HEK293 (cell line): ENCODE measurements around the gene NEIL1.

Source experiments
- IKZF3 ChIP-seq: fragments of 450-650 bp; IDR thresholded peaks from 2 replicates; pipeline ENCODE4 v1.5.0; 2018; ENCODE audit warnings: missing biosample characterization, mild to moderate bottlenecking, missing genetic modification characterization, moderate library complexity
- KLF16 ChIP-seq: fragments of 450-650 bp; formaldehyde crosslinking; IDR thresholded peaks from 2 replicates; pipeline ENCODE4 v1.5.1; 2017; ENCODE audit warnings: missing biosample characterization, missing genetic modification characterization
- OSR2 ChIP-seq: fragments of 450-650 bp; formaldehyde crosslinking; IDR thresholded peaks from 2 replicates; pipeline ENCODE4 v1.5.1; 2016; ENCODE audit warnings: missing biosample characterization, missing genetic modification characterization
- SP7 ChIP-seq: fragments of 450-650 bp; formaldehyde crosslinking; IDR thresholded peaks from 2 replicates; pipeline ENCODE4 v1.5.1; 2016; ENCODE audit warnings: missing biosample characterization, missing genetic modification characterization
- ZNF202 ChIP-seq: fragments of 450-650 bp; formaldehyde crosslinking; IDR thresholded peaks from 2 replicates; pipeline ENCODE4 v1.5.1; 2016; ENCODE audit warnings: missing biosample characterization, missing genetic modification characterization, borderline replicate concordance
- ZNF211 ChIP-seq: fragments of 450-650 bp; formaldehyde crosslinking; IDR thresholded peaks from 2 replicates; pipeline ENCODE4 v1.5.1; 2016; ENCODE audit warnings: low read depth, missing biosample characterization, missing genetic modification characterization
- ZNF280C ChIP-seq: fragments of 450-650 bp; formaldehyde crosslinking; IDR thresholded peaks from 2 replicates; pipeline ENCODE4 v1.5.1; 2016; ENCODE audit warnings: missing biosample characterization, missing genetic modification characterization
- ZNF362 ChIP-seq: fragments of 450-650 bp; formaldehyde crosslinking; IDR thresholded peaks from 2 replicates; pipeline ENCODE4 v1.5.1; 2016; ENCODE audit warnings: missing biosample characterization, missing genetic modification characterization
- ZNF488 ChIP-seq: fragments of 450-650 bp; formaldehyde crosslinking; IDR thresholded peaks from 2 replicates; pipeline ENCODE4 v1.5.1; 2016; ENCODE audit warnings: missing biosample characterization, missing genetic modification characterization
- ZNF510 ChIP-seq: fragments of 450-650 bp; formaldehyde crosslinking; IDR thresholded peaks from 2 replicates; pipeline ENCODE4 v1.5.1; 2018; ENCODE audit warnings: mild to moderate bottlenecking, missing genetic modification characterization, missing biosample characterization; ENCODE audit not compliant: insufficient replicate concordance
- ZNF670 ChIP-seq: fragments of 450-650 bp; formaldehyde crosslinking; IDR thresholded peaks from 2 replicates; pipeline ENCODE4 v1.5.1; 2016; ENCODE audit warnings: missing biosample characterization, missing genetic modification characterization, low read depth
- ZNF677 ChIP-seq: fragments of 450-650 bp; IDR thresholded peaks from 2 replicates; pipeline ENCODE4 v1.5.0; 2018; ENCODE audit warnings: missing biosample characterization, mild to moderate bottlenecking, missing genetic modification characterization, moderate library complexity
- ZNF704 ChIP-seq: fragments of 450-650 bp; formaldehyde crosslinking; IDR thresholded peaks from 2 replicates; pipeline ENCODE4 v1.5.1; 2016; ENCODE audit warnings: missing biosample characterization, missing genetic modification characterization
- ZNF707 ChIP-seq: fragments of 450-650 bp; formaldehyde crosslinking; IDR thresholded peaks from 2 replicates; pipeline ENCODE4 v1.5.1; 2016; ENCODE audit warnings: missing biosample characterization, missing genetic modification characterization
- ZNF76 ChIP-seq: fragments of 450-650 bp; formaldehyde crosslinking; IDR thresholded peaks from 2 replicates; pipeline ENCODE4; 2016; ENCODE audit warnings: low read depth, missing biosample characterization, missing genetic modification characterization, borderline replicate concordance
- ZNF830 ChIP-seq: fragments of 450-650 bp; IDR thresholded peaks from 2 replicates; pipeline ENCODE4 v1.5.0; 2018; ENCODE audit warnings: missing biosample characterization, missing genetic modification characterization, low read depth, mild to moderate bottlenecking, moderate library complexity
- ZSCAN16 ChIP-seq: fragments of 450-650 bp; formaldehyde crosslinking; IDR thresholded peaks from 2 replicates; pipeline ENCODE4 v1.5.1; 2016; ENCODE audit warnings: missing biosample characterization, missing genetic modification characterization
- TF ChIP-seq, protein P1 (sequence below): IDR thresholded peaks from 2 replicates; pipeline ENCODE4 v1.6.1; 2011; ENCODE audit warnings: mild to moderate bottlenecking, low read depth, low read length, borderline replicate concordance
- TF ChIP-seq, protein P2 (sequence below): fragments of 450-650 bp; formaldehyde crosslinking; IDR thresholded peaks from 2 replicates; pipeline ENCODE4 v1.5.1; 2017; ENCODE audit warnings: missing biosample characterization, missing genetic modification characterization
- TF ChIP-seq, protein P3 (sequence below): fragments of 450-650 bp; formaldehyde crosslinking; conservative IDR thresholded peaks from 2 replicates; pipeline ENCODE4 v1.5.1; 2016; ENCODE audit warnings: low read depth, missing biosample characterization, missing genetic modification characterization
- TF ChIP-seq, protein P4 (sequence below): fragments of 450-650 bp; formaldehyde crosslinking; IDR thresholded peaks from 2 replicates; pipeline ENCODE4 v1.5.1; 2017; ENCODE audit warnings: missing biosample characterization, missing genetic modification characterization

Gene NEIL1

DNA sequence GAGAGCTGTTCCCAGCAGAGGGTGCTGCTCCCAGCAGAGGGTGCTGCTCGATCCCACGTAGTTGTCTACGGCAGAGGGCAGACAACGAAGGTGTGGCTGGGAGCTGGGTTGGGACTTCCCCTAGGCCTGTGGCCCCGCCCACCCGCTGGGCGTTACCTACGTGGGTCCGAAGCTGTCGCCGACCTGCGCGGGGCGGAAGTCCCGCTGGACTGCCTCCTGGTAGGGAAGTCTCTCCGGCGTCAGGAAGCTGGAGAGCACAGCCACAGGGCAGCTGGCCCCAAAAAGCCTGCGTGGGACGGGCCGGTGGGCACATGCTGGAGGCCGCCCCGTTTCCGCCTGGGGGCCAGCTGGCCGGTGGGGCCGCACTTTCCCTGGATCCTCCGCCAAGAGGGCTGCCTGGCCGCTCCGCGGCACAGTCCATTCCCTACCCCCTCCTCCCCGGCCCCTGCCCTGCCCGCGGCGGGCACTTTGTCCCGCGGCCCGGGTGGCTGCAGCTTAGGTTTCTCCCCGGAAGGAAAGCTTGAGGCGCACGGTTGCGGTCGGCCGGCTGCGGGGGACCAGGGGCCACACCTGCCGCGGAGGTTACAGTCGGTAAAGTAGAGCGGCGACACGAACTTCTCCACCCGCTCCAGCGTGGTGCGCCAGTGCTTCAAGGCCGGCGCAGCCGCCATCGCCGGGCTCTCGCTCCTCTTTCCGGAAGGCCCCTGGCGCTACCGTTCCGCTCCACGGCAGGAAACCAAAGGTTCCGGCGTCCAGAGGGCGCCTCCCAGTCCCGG lies 21.3 kb downstream of the NEIL1 start, which contains the start of gene MAN2C1 (continued):
- no peak for TF ChIP-seq ZNF510 (tag by site-specific recombination)
- peak; percentile 93 for TF ChIP-seq SP7 (tag by site-specific recombination)
- no peak for TF ChIP-seq ZNF202
- TF ChIP-seq, protein P1, sequence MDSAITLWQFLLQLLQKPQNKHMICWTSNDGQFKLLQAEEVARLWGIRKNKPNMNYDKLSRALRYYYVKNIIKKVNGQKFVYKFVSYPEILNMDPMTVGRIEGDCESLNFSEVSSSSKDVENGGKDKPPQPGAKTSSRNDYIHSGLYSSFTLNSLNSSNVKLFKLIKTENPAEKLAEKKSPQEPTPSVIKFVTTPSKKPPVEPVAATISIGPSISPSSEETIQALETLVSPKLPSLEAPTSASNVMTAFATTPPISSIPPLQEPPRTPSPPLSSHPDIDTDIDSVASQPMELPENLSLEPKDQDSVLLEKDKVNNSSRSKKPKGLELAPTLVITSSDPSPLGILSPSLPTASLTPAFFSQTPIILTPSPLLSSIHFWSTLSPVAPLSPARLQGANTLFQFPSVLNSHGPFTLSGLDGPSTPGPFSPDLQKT, result no peak; the same call in 1 of the 2 replicates
- peak; percentile 79 for TF ChIP-seq ZNF677 (tag by site-specific recombination)
- no peak for TF ChIP-seq ZNF830 (tag by site-specific recombination)
- no peak for TF ChIP-seq ZNF280C (tag by site-specific recombination)
- peak; percentile 95 for TF ChIP-seq KLF16 (tag by site-specific recombination)
- peak; percentile 90 for TF ChIP-seq IKZF3 (tag by site-specific recombination)
- TF ChIP-seq, protein P2, sequence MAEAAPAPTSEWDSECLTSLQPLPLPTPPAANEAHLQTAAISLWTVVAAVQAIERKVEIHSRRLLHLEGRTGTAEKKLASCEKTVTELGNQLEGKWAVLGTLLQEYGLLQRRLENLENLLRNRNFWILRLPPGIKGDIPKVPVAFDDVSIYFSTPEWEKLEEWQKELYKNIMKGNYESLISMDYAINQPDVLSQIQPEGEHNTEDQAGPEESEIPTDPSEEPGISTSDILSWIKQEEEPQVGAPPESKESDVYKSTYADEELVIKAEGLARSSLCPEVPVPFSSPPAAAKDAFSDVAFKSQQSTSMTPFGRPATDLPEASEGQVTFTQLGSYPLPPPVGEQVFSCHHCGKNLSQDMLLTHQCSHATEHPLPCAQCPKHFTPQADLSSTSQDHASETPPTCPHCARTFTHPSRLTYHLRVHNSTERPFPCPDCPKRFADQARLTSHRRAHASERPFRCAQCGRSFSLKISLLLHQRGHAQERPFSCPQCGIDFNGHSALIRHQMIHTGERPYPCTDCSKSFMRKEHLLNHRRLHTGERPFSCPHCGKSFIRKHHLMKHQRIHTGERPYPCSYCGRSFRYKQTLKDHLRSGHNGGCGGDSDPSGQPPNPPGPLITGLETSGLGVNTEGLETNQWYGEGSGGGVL (tag by site-specific recombination), result peak; percentile 58
- TF ChIP-seq ZSCAN16 (tag by site-specific recombination), result no peak; the same call in 1 of the 2 replicates
- TF ChIP-seq, protein P3, sequence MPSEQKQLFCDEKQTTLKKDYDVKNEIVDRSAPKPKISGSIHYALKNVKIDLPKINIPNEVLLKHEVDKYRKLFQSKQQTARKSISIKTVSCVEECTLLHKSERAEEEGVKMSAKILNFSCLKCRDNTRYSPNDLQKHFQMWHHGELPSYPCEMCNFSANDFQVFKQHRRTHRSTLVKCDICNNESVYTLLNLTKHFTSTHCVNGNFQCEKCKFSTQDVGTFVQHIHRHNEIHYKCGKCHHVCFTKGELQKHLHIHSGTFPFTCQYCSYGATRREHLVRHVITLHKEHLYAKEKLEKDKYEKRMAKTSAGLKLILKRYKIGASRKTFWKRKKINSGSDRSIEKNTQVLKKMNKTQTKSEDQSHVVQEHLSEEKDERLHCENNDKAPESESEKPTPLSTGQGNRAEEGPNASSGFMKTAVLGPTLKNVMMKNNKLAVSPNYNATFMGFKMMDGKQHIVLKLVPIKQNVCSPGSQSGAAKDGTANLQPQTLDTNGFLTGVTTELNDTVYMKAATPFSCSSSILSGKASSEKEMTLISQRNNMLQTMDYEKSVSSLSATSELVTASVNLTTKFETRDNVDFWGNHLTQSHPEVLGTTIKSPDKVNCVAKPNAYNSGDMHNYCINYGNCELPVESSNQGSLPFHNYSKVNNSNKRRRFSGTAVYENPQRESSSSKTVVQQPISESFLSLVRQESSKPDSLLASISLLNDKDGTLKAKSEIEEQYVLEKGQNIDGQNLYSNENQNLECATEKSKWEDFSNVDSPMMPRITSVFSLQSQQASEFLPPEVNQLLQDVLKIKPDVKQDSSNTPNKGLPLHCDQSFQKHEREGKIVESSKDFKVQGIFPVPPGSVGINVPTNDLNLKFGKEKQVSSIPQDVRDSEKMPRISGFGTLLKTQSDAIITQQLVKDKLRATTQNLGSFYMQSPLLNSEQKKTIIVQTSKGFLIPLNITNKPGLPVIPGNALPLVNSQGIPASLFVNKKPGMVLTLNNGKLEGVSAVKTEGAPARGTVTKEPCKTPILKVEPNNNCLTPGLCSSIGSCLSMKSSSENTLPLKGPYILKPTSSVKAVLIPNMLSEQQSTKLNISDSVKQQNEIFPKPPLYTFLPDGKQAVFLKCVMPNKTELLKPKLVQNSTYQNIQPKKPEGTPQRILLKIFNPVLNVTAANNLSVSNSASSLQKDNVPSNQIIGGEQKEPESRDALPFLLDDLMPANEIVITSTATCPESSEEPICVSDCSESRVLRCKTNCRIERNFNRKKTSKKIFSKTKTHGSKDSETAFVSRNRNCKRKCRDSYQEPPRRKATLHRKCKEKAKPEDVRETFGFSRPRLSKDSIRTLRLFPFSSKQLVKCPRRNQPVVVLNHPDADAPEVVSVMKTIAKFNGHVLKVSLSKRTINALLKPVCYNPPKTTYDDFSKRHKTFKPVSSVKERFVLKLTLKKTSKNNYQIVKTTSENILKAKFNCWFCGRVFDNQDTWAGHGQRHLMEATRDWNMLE (tag by site-specific recombination), result peak; percentile 66
- 0 out of 2 replicates have a peak, but pooled peaks have one; percentile 52 for TF ChIP-seq ZNF707
- TF ChIP-seq, protein P4, sequence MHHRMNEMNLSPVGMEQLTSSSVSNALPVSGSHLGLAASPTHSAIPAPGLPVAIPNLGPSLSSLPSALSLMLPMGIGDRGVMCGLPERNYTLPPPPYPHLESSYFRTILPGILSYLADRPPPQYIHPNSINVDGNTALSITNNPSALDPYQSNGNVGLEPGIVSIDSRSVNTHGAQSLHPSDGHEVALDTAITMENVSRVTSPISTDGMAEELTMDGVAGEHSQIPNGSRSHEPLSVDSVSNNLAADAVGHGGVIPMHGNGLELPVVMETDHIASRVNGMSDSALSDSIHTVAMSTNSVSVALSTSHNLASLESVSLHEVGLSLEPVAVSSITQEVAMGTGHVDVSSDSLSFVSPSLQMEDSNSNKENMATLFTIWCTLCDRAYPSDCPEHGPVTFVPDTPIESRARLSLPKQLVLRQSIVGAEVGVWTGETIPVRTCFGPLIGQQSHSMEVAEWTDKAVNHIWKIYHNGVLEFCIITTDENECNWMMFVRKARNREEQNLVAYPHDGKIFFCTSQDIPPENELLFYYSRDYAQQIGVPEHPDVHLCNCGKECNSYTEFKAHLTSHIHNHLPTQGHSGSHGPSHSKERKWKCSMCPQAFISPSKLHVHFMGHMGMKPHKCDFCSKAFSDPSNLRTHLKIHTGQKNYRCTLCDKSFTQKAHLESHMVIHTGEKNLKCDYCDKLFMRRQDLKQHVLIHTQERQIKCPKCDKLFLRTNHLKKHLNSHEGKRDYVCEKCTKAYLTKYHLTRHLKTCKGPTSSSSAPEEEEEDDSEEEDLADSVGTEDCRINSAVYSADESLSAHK (tag by site-specific recombination), result no peak
- TF ChIP-seq ZNF76 (tag by site-specific recombination), result peak; percentile 88
- TF ChIP-seq ZNF488, result no peak; the same call in 1 of the 2 replicates
- peak; percentile 20; the same call in 1 of the 2 replicates for TF ChIP-seq ZNF362 (tag by site-specific recombination)
- peak; percentile 43; the same call in 1 of the 2 replicates for TF ChIP-seq ZNF704 (tag by site-specific recombination)
- TF ChIP-seq OSR2, result peak; percentile 85
- no peak for TF ChIP-seq ZNF211
- TF ChIP-seq ZNF670, result 0 out of 2 replicates have a peak, but pooled peaks have one; percentile 30
